HL-60/S4 treated with phorbol 12-myristate 13-acetate at 8.2 ng/mL for 4 days and 3 days (cell line): ENCODE results near the gene DPP6.

ENCODE experiments used
- in situ Hi-C: fragments of 300-500 bp; cut with MboI; formaldehyde crosslinking; loops from 2 replicates; pipeline ENCODE4 v1.15.0; 2022; ENCODE audit warnings: low sequenced_read_pairs

DPP6 gene

DNA sequence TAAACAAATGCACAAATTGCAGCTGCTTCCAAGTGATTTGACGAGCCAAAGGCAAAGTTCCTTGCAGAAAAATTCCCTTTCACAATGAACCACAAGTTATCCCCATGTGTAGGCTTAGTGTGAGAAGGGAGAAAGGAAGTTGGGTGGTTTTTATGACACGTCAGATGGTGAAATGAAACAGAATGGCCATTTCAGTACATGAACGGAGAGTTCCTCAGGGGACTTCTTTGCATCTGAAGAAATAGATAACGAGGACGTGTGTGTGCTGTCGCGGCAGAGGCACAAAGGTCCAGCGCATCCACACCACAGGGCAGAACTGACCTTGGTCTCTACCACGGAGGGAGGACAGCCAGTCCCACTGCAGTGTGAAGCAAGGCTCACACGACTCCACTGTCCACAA, 814.9 kb downstream of the DPP6 start:
- in situ Hi-C loops, result no loop called here

DNA sequence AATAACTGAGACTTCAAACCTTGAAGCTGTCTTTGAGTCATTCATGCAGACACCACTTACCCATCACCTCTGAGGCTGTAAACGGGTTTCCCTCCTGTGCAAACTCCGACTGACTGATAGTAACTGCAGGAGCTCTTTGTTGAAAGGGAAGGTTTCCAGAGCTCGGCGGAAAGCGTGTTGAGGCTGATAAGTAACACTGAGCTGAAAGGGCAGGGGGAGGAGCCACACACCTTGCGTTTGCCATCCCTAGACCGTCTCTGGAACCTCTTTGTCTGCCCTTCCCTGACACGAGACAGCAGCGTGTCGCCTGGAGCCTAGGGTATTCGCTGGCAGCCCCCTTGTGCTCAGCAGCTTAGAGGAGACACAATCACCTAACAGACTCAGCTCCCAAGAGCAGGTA, 816.7 kb downstream of the DPP6 start:
- in situ Hi-C loops, result no loop called here

DNA sequence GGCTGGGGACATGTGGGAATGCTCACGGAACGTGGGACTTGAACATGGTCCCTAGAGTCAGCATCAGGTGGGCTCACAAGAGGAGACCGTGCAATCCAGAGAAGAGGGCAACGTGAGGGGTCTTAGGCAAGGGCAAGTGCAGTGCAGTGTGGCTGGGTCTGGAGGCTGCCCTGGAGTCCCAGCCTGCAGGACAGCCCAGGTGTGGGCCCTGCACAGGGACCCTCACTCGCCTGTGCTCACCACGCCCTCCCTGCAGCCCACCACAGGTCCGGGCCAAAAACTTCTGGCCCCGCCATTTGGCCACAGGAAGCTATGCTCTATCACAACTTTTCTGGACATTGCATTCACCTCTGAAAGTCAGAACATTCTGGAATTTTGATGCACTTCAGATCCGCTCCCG, 817.2 kb downstream of the DPP6 start:
- in situ Hi-C loops, result no loop called here

- in situ Hi-C loops, result no loop called here
Observed at GRCh38 chr7:154871507-154871906, 819.3 kb downstream of the DPP6 start.

DNA sequence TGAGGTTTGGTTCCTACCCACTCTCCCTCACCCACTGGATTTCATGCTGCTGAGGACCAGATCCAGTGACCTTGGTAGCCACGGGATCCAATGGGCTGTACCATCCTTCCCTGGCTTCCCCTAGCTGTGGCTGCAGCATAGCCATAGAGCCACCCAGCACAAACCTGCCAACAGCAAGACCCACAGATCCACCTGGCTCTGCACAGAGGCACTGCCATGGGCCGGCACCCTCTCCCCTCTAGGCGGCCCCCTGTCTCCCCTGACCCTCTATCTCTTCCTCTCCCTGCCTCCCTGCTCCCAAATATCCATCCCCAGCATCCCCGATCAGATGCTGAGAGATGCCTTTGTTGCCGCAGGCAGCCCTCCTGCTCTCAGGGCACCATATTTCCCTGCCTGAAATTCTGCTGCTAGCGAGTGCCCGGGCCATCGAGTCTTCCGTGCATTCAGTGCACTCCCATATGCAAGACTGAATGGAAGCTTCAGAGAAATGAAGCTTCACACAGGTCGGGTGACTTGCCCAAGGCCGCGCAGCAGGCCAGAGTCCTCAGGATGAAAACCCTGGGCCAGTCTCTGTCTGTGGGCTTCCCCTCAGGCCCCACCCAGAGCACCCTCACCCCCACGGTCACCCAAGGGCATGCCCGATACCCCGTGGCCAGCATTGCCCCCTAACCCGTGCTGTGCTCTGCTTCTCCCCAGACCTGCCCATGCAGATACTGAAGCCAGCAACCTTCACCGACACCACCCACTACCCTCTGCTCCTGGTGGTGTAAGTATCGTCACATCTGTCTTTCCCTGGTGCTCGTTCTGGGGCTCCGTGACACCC, 819.9 kb downstream of the DPP6 start:
- in situ Hi-C loops, result no loop called here

DNA sequence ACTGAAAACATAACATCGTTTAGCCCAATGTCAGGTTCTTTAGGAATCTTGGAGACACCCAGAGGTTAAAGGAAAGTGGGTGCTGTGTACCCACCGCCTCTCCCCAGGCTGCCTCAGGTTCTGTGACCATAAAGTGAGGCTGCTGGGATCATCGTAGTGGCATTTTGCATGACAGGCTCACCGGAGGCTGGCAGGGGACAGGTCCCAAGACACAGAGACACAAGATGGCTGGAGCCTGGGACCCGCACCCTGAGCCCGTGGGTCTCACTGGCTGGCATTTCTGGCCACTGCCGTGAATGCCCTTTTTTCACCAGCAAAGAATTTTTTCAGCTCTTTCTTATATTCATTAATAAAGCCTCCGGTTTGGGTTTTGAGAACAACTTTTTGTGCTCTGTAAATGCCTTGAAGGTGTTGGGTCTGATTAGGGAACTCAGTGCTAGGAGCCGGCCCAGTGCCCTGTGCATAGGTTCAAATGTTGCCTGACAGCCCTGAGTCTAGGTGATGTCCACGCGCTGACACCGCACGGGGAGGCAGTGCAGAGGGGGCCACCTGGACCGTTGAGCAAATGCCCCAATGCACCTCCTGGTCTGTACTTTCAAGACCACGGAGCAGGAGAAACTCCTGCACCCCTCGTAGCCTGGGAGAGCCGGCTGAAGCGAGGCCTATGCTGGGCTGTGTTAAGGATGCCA, 820.8 kb downstream of the DPP6 start:
- in situ Hi-C loops, result no loop called here

DNA sequence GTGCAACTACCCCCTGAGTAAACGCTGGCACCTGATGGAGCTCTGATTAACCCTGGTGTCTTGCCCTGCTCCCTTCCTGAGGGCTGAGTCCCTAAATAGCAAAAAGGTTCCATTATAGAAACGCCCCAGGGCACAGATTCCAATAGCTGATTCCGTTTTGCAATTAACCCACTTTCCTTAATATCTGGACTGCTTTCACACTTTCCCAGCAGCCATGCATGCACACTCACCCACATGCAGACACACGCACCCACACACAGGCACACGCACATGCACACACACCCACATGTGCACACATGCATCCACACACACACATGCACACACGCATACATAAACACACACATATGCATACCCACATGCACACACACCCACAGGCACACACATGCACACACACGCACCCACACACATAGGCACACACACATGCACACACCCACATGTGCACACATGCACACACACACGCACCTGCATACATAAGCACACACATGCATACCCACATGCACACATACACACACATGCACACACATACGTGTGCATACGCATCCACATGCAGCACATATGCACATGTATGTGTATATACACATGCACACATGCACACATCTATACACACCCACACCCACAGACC, 821.4 kb downstream of the DPP6 start:
- in situ Hi-C loops, result no loop called here

- in situ Hi-C loops, result no loop called here
Observed at GRCh38 chr7:154874409-154875113, 822.4 kb downstream of the DPP6 start.

GRCh38 chr7:154875297-154875696, 823.1 kb downstream of the DPP6 start:
- in situ Hi-C loops, result no loop called here

DNA sequence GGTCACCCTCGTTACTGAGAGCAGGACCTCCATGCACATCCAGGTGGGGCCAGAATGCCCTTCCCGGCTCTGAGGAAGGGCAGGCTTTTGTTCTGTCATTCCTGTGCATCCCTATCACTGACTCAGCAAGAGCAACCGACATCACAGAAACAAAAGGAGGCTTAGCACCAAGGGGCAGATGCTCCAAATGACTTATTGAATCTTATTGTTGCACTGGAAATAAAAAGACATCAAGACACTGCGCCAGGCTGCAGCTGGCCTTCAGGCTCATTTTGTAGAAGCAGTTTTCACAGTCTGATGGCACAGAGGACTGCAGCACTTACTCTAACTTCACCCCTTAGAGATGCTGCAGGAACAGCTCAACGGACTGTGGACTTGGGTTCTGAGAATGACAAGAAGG, 824.3 kb downstream of the DPP6 start:
- in situ Hi-C loops, result no loop called here

- in situ Hi-C loops, result no loop called here
Observed at GRCh38 chr7:154877031-154877430, 824.8 kb downstream of the DPP6 start.

- in situ Hi-C loops, result no loop called here
Observed at GRCh38 chr7:154879629-154880028, 827.4 kb downstream of the DPP6 start.

- in situ Hi-C loops, result no loop called here
Observed at GRCh38 chr7:154880513-154880912, 828.3 kb downstream of the DPP6 start.

DNA sequence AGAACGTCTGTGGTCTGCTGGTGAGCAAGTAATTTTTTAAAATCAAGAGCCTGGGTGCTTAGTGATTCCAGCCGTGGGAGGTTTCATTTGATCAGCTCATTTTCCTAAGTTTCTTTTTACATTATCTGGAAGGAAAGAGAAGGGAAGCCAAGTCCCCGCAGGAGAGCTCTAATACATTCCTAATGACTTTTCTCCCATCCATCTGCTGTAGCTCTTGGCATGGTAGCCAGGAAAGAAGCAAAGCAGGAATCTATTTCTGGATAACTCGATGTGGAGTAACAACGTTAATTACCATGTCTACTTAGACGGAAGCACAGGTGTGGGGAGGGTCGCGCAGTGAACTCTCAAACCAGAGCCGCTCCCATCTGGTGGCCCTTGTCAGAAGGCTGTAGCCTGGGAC, 828.8 kb downstream of the DPP6 start:
- in situ Hi-C loops, result no loop called here

GRCh38 chr7:154881526-154881925, 829.3 kb downstream of the DPP6 start:
- in situ Hi-C loops, result no loop called here

DNA sequence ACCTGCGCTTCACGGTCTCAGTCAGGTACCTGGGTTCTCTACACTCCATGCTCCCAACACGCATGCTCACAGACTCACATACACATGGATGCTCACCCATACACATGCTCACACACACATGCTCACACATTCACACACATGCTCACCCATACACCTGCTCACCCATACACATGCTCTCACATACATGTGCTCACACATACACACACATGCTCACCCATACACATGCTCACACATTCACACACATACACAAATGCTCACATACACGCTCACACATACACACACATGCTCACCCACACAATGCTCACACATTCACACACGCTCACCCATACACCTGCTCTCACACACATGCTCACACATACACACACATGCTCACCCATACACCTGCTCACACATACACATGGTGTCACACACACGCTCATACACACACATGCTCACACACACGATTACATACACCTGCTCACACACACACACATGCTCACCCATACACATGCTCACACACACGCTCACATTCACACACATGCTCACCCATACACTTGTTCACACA, 830.8 kb downstream of the DPP6 start:
- in situ Hi-C loops, result no loop called here

DNA sequence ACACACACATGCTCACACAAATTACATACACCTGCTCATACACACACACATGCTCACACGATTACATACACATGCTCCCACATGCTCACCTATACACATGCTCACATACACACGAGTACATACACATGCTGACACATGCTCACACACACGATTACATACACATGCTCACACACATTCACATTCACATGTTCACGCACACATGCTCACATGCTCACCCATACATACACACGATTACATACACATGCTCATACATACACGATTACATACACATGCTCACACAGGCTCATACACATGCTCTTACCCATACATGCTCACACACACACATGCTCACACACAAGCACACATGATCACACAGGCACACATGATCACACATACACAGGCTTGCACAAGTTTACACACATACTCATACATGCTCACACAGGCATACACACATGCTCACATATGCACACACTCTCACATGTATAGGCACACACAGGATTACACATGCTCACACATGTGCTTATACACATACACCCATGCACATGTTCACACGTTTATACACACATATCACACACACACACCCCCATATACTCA, 832.2 kb downstream of the DPP6 start:
- in situ Hi-C loops, result no loop called here

- in situ Hi-C loops, result no loop called here
Observed at GRCh38 chr7:154886591-154886990, 834.4 kb downstream of the DPP6 start.

DNA sequence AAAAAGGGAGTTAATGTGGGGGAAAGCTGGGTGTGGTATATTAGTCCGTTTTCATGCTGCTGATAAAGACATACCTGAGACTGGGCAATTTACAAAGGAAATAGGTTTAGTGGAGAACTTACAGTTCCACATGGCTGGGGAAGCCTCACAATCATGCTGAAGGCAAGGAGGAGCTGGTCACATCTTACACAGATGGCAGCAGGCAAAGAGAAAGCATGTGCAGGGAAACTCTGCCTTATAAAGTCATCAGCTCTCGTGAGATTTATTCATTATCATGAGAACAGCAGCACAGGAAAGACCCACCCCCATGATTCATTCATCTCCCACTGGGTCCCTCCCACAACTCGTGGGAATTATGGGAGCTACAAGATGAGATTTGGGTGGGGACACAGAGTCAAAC, 836.5 kb downstream of the DPP6 start:
- in situ Hi-C loops, result no loop called here

DNA sequence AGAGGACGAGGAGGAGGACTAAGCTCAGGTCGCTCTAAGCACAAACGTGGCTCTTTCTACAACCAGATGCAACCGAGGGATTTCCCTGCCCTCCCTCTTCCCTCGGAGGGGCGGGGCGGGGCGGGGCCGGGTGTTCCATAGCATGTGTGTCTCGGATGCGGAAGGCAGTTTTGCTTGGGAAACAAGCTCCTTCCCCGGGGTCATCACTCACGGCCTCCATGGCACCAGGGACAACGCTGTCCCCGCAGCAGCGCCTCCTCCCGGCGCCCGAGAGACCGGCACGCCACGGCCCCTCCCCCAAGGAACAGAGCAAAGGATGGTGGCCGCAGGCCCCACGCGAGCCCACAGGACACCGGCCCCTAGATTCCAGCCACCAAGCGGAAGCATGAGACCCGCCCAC, 840.3 kb downstream of the DPP6 start:
- in situ Hi-C loops, result no loop called here

- in situ Hi-C loops, result no loop called here
Observed at GRCh38 chr7:154896076-154896475, 843.9 kb downstream of the DPP6 start.
